ENCODE results near the gene MEAK7. TPM values are rescaled to one million over a fixed set of nuclear protein-coding genes. Genes with fewer than 3 reads are reported as not detected.

Gene MEAK7
- polyA plus RNA-seq, 1 experiment, result 22.8 TPM

DNA sequence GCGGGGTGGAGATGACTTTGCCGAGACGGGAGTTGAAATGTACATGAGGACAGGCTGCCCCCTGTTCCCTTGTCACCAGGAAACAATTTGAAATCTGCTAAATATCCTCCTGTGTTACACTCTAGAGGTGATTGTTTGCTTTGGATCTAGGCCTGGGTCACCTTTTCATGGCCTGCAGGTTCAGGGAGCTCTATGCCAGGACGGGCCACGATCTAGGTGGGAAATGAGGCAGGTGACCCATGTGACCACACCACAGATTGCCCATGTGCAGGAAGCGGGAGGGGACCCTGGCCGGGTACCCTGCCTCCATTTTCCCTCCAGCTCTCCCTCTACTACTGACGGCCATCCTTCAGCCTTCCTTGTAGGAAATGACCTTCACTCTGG, 43.4 kb downstream of the MEAK7 start:
- CTCF ChIA-PET, result no interaction called here

DNA sequence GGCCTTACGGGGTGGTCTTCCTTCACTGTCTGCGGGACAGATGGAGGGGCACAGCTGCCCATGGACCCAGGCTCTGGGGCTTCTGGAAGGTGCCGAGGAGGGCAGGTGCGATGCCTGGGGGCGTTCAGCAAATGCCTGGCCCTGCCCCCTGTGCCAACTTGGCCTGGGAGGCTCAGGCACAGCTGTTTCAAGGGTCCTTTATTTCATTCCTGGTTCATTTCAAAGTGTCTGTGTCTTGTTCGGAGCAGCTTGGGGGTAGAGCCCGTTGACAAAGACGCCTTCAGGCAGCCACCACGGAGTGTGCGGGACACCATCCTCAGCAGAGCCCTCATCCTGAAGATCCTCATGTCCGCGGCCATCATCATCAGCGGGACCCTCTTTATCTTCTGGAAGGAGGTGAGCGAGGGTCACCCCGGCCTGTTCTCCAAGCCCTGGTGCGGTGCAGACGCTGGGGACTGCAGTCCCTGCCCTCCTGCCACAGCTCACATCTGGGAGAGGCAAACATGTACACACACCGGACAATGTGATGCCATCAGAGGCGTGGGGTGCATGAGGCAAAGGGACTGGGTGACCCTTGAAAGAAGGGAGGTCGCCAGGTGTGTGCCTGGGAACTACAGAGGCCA, 43.9 kb downstream of the MEAK7 start:
- no peak overlapping the region for H3K4me3 ChIP-seq (ENCODE audit: low read depth, low read length)
- ChIA-PET CTCF (no interaction called here), POLR2A (interaction anchor here (0.6 kb wide), 1 partner anchor 40 kb away, joined by 14 read pairs; no protein-coding TSS in a partner anchor)
- DNase-seq (ENCODE audit: low read depth, low spot score), result no peak
- peaks cover 10% of the 10 kb centered on the region; the same call in 1 of the 2 replicates for H3K9me3 ChIP-seq (ENCODE audit: control insufficient read depth, insufficient read depth, low read length)
- TF ChIP-seq, protein P1, sequence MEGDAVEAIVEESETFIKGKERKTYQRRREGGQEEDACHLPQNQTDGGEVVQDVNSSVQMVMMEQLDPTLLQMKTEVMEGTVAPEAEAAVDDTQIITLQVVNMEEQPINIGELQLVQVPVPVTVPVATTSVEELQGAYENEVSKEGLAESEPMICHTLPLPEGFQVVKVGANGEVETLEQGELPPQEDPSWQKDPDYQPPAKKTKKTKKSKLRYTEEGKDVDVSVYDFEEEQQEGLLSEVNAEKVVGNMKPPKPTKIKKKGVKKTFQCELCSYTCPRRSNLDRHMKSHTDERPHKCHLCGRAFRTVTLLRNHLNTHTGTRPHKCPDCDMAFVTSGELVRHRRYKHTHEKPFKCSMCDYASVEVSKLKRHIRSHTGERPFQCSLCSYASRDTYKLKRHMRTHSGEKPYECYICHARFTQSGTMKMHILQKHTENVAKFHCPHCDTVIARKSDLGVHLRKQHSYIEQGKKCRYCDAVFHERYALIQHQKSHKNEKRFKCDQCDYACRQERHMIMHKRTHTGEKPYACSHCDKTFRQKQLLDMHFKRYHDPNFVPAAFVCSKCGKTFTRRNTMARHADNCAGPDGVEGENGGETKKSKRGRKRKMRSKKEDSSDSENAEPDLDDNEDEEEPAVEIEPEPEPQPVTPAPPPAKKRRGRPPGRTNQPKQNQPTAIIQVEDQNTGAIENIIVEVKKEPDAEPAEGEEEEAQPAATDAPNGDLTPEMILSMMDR (IDR thresholded peaks at IDR 0.05; ENCODE audit: low read depth, low read length), result no peak
- no peaks in the 10 kb centered on the region for H3K27me3 ChIP-seq (ENCODE audit: control insufficient read depth, insufficient read depth, low read length)
- no peak overlapping the region for H3K27ac ChIP-seq (ENCODE audit: low read depth, low read length)

More for the DNA sequence above, 43.4 kb downstream of the MEAK7 start:
- DNase-seq (ENCODE audit: low read depth, low spot score), result no peak
- H3K27me3 ChIP-seq (ENCODE audit: control insufficient read depth, insufficient read depth, low read length), result no peaks in the 10 kb centered on the region
- peaks cover 10% of the 10 kb centered on the region; the same call in 1 of the 2 replicates for H3K9me3 ChIP-seq (ENCODE audit: control insufficient read depth, insufficient read depth, low read length)
- no peak overlapping the region for H3K27ac ChIP-seq (ENCODE audit: low read depth, low read length)
- TF ChIP-seq, protein P1 (IDR thresholded peaks at IDR 0.05; ENCODE audit: low read depth, low read length), result no peak
- H3K4me3 ChIP-seq (ENCODE audit: low read depth, low read length), result no peak overlapping the region
- POLR2A ChIA-PET, result interaction anchor here (0.7 kb wide), 1 partner anchor 423 kb away, joined by 5 read pairs; no protein-coding TSS in a partner anchor

DNA sequence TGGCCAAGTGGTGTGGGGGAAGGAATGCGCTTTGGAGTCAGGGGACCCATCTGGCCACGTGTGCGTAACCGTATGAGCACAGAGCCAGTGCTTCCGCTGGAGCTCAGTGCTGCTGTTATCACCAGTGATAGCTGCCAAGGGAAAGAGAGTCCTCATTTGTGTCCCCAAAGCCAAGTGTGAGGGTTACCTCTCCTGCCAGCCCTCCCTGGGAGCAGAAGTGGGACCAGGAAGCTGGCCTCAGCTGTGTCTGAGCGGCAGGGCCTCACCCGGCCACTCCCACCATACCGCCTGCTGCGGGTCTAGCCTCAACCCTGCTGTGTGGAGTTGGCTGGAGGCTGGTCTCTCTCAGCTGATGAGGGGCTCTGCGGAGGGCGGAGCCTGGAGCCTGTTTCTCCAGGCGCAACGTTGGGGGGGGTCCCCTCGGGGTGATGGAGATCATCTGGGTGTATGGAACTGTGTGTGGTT, 44.5 kb downstream of the MEAK7 start:
- Histone ChIP-seq H3K27me3 (ENCODE audit: control insufficient read depth, insufficient read depth, low read length) (no peaks in the 10 kb centered on the region), H3K27ac (ENCODE audit: low read depth, low read length) (no peak overlapping the region), H3K4me3 (ENCODE audit: low read depth, low read length) (no peak overlapping the region), H3K9me3 (ENCODE audit: control insufficient read depth, insufficient read depth, low read length) (peaks cover 10% of the 10 kb centered on the region; the same call in 1 of the 2 replicates)
- no peak for DNase-seq (ENCODE audit: low read depth, low spot score)
- POLR2A ChIA-PET, result interaction anchor here (0.6 kb wide), 1 partner anchor 41 kb away, joined by 14 read pairs; no protein-coding TSS in a partner anchor
- CTCF ChIA-PET, result no interaction called here
- TF ChIP-seq, protein P1 (IDR thresholded peaks at IDR 0.05; ENCODE audit: low read depth, low read length), result no peak

DNA sequence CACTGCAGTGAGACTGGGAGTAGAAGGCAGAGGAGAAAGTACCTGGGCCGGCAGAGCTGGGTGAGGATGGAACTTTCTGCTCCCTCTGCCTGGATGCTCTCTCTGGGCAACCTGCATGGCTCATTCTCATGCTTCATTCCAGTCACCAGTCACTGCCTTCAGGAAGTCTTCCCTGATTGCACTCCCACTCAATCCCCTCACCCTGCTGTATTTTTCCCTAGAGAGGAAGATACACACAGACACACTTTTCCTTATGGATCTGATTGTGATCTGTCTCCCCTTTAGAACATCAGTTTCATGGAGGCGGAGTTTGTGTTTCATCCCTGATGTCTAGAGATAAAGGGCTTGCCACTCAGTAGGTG, 44.9 kb downstream of the MEAK7 start:
- no peaks in the 10 kb centered on the region for H3K27me3 ChIP-seq (ENCODE audit: control insufficient read depth, insufficient read depth, low read length)
- POLR2A ChIA-PET, result no interaction called here
- H3K4me3 ChIP-seq (ENCODE audit: low read depth, low read length), result no peak overlapping the region
- TF ChIP-seq, protein P1 (IDR thresholded peaks at IDR 0.05; ENCODE audit: low read depth, low read length), result no peak
- DNase-seq (ENCODE audit: low read depth, low spot score), result no peak
- H3K27ac ChIP-seq (ENCODE audit: low read depth, low read length), result no peak overlapping the region
- CTCF ChIA-PET, result no interaction called here
- peaks cover 10% of the 10 kb centered on the region; the same call in 1 of the 2 replicates for H3K9me3 ChIP-seq (ENCODE audit: control insufficient read depth, insufficient read depth, low read length)
